DMS53 (cell line): ENCODE data around the gene UBQLN4.
A peak's percentile ranks its signal among the peaks of the same experiment; 100 is the strongest.
"Not testable (repeated sequence)": the region's sequence is repeated elsewhere in the genome, so short reads cannot be mapped to it uniquely, and the experiment has no call there.

Experiments
- DNase-seq: peaks from one replicate; lab custom pipeline; 2025; lab: John Stamatoyannopoulos, UW

UBQLN4 gene

GRCh38 chr1:156060937-156061636, 7.5 kb upstream of the UBQLN4 start, which contains the start of gene RAB25:
RAB25 (plus strand) TSS chr1:156061160; CDS start chr1:156061401, 241 bp downstream.
- DNase-seq: peak; percentile 97

- no peak for DNase-seq
These were observed 2.8 kb upstream of the UBQLN4 start for GRCh38 chr1:156056326-156056849.

DNA sequence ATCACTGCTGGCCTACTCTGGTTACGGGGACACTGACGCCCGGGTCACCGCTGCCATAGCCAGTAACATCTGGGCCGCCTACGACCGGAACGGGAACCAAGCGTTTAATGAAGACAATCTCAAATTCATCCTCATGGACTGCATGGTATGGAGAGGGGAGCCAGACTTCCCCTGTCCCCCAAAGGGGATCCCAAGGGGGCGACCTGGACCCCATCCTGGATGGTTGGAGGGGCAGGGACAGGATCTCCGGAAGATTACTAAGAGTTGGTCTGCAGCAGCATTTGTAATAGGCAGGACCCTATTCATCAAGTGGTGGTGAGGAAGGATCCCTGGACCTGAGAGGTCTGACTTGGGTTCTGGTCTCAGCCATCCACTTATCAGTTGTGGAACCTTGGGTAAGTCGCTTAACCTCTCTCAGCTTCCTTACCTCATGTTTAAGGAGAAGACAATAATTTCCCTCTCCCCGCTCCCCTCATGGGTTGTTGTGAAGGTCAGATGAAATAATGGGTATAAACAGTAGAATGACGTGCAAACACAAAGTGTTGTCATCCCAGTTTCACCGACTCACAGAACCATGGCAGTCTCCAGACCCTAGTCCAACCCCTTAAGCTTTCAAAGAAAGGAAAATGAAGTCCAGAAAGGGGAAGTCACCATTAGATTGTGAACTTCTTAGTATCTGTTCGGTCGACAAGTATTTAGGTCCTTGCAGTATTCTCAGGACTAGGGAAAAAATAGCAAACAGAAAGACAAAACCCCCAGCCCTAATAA, 1.9 kb upstream of the UBQLN4 start:
- DNase-seq: no peak

DNA sequence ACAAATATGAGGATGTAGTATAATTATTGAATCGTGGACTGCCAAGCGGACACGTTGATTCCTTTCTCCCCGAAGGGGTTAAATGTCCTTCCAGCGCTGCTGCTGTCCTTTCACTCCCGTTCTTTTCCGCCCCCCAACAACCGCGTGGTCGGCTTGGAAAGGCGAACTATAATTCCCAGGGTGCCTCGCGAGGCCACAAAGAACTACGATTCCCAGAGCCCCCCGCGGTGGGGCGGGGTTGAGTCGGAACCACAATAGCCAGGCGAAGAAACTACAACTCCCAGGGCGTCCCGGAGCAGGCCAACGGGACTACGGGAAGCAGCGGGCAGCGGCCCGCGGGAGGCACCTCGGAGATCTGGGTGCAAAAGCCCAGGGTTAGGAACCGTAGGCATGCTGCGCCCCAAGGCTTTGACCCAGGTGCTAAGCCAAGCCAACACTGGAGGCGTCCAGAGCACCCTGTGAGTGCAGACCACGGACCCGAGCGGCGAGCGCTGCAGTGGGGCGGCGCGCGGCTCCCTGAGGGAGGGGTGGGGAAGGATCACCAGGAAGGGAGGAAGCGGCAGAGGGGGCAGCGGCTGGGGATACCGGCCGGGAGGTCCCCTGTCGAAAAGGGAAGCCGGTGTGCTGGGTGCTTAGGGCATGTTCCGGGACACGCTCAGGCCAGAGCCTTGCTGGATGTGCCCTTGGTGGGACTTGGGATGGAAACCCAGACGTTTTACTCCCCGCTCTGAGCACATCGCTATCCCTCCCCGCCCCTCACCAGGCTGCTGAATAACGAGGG, 1.1 kb upstream of the UBQLN4 start, which contains the start of gene LAMTOR2:
LAMTOR2 (plus strand) TSS at position 283 of the 781 bp plus-strand sequence; CDS start at position 391, 108 bp downstream.
- DNase-seq: peak; percentile 99

- DNase-seq: peak; percentile 81
These were observed 483 bp downstream of the UBQLN4 start for GRCh38 chr1:156052862-156053767.

DNA sequence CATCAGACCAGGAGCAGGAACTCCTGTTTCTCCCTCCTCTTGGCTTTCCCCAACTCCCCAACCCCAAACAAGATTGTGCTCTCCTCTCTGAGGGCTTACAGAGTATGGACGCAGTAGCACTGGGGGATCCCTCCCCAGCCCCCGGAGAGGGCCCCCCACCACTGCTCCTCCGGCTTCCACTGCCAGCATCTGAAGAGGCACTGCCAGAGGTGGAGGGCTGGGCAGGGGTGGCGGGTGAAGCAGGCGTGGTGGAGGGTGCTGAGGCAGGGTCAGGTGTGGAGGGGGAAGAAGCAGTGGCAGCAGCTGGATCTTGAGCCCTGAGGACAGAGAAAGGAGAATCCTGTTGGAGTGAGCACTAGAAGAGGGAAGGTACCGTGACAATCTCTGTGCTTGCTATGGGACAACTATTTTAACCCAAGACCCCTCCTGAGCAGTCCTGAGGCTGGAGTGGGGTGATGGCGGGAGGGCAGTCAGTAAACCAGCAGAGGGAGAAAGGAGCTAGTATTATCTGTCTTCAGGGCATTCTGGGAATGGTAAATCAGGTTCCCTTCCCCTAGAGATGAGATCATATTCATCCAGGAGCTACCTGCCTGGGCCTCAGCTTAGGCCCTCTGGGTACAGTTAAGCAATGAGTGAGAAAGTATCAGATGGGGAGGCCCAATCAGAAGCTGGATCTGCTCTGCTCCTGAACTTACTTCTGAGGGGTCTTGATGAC, 2.4 kb downstream of the UBQLN4 start:
- DNase-seq: no peak

- no peak for DNase-seq
These were observed 3.2 kb downstream of the UBQLN4 start for GRCh38 chr1:156050376-156050775.

DNA sequence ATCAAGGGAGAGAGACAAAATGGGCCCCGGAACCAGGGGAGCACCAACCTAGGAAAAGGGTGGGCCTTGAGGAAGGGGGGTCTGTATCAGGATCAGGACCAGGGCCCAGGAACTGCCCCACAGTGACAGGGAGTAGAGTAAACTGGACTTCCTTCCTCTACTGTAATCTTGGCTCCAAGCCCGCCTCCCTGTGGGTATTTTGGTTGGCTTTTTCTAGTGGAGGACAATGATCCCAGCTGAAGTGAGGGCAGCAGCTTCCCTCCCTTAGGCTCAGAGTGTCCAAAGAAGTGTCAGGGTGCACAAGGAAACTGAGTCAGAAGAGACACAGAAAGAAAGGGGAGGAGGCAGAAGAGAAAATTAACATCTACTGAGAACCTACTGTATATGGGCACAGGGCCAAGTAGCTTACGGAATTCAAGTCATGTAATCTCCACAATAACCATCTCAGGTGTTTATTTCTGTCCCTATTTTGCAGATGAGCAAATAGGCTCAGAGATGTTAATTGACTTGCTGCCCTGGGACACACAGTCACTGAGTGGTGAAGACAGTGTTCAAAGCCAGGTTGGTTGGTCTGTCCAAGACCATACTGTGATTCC, 4.8 kb downstream of the UBQLN4 start:
- no peak for DNase-seq

GRCh38 chr1:156045076-156045475, 8.5 kb downstream of the UBQLN4 start:
- no peak for DNase-seq

GRCh38 chr1:156042828-156043227, 10.8 kb downstream of the UBQLN4 start:
- no peak for DNase-seq

DNA sequence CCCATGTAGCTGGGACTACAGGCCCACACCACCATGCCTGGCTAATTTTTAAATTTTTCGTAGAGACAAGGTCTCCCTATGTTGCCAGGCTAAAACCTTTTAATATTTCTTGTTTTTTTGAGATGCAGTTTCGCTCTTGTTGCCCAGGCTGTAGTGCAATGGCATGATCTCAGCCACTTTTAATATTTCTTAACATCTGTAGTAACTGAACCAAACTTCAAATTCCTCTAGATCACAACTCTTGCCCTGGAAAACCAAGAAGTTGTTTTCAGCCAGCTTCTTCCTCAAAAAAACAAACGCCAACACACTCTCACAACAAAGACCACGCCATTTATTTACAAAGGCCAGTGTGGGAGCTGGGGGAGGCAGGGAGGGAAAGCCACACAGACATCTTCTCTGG, 18.6 kb downstream of the UBQLN4 start:
- not testable (repeated sequence) for DNase-seq

DNA sequence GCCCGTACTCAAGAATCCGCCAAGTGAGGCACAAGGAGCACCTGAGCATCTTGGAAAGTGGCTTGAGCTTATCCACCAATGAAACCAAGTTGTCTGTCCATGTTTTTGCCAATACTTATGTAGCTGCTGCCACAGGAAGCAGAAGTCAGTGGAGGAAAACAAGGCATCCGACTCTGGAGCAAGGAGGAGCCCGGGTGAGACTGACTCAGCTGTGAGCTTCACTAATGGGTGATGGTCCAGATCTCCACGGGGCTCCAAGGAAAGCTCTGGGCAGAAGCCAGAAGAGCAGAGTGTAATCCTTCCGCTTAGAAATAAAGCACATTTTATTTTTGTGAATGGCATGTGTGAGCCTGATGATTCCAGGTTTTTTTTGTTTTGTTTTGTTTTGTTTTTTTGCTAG, 20.6 kb downstream of the UBQLN4 start:
- no peak for DNase-seq

GRCh38 chr1:156026588-156026987, 27.0 kb downstream of the UBQLN4 start:
- peak; percentile 21 for DNase-seq

GRCh38 chr1:156025876-156026275, 27.7 kb downstream of the UBQLN4 start:
- peak; percentile 85 for DNase-seq

DNA sequence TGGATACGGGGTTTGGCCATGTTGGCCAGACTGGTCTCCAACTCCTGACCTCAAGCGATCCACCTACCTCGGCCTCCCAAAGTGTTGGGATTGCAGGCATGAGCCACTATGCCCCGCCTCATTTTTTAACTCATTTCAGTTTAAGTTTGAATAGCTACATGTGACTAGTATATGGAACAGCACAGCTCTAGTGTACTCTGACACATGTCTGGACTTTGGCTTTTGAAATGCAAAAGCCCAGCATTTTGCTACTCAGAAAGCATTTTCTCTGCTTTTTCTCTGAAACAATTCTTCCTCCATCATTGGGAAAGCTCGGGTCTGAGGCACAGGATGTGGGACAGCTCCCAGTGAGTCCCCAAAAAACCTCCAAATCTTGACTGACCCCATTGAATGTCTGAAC, 28.8 kb downstream of the UBQLN4 start:
- DNase-seq: no peak

DNA sequence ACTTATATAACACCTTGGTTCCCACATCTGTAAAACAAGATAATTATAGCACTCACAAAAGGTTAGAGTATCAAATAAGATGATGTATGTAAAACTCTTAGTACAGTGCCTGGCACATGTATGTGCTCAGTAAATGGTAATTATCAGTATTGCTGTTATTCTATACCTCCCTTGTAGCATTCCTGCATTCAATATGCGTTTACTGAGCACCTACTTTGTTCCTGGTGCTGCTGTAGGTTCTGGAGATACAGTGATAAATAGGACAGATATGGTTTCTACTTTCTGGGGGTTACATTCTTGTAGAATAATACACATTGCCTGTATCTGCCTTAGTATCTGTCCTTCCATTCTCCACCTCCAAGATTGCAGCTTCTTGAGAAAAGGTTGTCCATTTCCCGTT, 31.6 kb downstream of the UBQLN4 start:
- no peak for DNase-seq

GRCh38 chr1:156021093-156021428, 32.5 kb downstream of the UBQLN4 start:
- peak; percentile 60 for DNase-seq

DNA sequence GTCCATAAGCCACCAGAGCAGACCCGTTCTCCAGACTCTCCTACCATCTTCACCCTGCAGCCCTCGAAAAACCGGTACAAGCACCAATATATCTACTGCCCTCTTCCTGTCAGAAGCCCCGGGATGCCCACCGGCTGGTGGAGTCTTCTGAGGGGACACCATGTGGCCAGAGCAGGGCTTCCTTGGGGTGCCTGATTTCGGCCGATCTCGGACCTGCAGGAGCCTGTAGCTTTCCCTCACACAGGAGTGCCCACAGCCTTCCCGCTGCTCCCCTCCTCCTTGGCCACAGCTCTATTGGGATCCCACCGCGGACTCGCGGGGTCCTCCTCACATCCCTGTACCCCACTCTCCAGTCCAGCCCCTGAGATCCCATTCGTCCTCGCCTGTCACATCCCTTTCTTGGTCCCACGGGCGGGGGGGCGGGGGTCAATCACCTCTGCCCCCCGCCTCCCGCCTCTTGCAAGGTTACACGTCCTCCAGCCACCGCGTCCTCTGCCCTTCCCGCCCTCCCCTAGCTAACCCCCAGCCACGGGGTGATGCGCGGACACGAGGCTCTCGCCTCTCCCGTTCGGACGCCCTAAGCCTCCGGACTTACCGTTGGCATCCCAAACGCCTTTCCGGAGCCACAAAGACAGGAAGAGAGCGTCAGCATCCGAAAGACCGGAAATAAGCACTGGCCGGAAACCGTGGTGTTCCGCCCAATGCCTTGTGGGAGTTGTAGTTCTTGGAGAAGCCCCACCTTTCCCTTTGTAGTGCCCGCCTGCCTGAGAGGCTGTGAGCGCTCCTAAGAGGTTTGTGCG, 33.1 kb downstream of the UBQLN4 start, which contains the start of gene SSR2:
SSR2 (minus strand) TSS at position 659 of the 800 bp plus-strand sequence. CDS start 784 bp downstream, outside the sequence.
- peak; percentile 98 for DNase-seq

DNA sequence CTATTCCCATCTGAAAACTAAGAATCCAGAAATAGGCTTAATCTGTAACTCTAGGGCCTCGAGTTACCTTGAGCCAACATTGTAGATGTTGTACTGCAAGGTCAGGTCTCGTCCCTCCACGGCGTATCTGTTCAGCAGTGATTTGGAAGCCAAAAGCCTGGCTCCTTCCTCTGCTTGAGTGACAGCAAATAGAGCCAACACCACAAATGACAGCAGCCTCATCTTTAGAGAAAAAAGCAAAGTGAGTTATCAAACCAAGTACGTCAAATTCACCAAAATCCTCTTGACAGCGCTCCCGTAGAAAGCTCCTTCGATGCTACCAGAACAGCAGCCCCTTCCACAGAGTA, 33.7 kb downstream of the UBQLN4 start:
- no peak for DNase-seq
